ENCODE results near the gene PTEN.

- TF ChIP-seq CTCF (IDR thresholded peaks at IDR 0.05): no peak
- no peak for TF ChIP-seq POLR2A (IDR thresholded peaks at IDR 0.05)
Observed at GRCh38 chr10:88006261-88006660, 142.8 kb downstream of the PTEN start.
